NCI-H187 treated with DMSO at 0.1 percent for 48 hours (cell line): ENCODE results near the gene OR6C2.
"Not testable (repeated sequence)": the region's sequence is repeated elsewhere in the genome, so short reads cannot be mapped to it uniquely, and the experiment has no call there.

Source experiments
- DNase-seq: peaks from one replicate; lab custom pipeline; 2025; lab: John Stamatoyannopoulos, UW

The OR6C2 gene

DNA sequence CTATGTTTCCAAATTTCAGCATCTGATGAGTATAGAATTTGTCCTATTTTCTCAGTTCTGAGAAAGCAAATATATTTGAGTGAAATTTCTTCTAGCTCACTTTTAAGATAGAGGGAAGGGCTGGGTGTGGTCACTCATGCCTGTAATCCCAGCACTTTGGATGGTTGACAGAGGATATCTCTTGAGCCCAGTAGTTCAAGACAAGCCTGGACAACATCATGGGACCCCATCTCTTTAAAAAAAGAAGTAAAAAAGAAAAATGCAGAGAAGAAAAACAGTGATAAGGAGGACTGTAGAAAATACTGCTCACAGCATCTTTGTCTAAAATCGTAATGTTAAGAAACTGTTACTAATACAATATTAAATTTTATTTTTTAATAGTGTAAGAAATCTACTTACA, 28.4 kb downstream of the OR6C2 start:
- DNase-seq = no peak

DNA sequence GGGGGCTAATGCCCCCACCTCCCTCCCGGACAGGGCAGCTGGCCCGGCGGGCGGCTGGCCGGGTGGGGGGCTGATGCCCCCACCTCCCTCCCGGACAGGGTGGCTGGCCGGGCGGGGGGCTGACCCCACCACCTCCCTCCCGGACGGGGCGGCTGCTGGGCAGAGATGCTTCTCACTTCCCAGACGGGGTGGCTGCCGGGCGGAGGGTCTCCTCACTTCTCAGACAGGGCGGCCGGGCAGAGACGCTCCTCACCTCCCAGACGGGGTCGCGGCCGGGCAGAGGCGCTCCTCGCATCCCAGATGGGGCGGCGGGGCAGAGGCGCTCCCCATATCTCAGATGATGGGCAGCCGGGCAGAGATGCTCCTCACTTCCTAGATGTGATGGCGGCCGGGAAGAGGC, 35.3 kb downstream of the OR6C2 start:
- DNase-seq = not testable (repeated sequence)

DNA sequence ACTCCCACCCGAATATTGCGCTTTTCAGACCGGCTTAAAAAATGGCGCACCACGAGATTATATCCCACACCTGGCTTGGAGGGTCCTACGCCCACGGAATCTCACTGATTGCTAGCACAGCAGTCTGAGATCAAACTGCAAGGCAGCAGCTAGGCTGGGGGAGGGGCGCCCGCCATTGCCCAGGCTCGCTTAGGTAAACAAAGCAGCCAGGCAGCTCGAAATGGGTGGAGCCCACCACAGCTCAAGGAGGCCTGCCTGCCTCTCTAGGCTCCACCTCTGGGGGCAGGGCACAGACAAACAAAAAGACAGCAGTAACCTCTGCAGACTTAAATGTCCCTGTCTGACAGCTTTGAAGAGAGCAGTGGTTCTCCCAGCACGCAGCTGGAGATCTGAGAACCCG, 40.4 kb downstream of the OR6C2 start:
- DNase-seq = not testable (repeated sequence)

DNA sequence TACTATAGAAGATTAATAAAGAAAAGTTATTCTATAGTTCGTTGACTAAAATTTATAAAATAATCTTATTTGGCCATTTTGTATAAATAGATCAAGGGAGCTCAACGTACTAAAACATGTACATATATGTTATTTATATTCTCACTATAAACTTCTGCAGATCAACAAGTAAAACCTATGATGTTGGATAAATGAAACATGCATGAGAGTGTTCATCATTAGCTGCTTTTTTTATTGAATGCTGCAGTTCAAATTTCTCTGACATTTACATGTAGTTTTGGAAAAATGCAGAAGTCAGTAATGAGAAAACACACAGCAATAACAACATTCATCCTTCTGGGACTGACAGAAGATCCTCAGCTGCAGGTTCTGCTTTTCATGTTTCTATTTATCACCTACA, 48.2 kb downstream of the OR6C2 start, which contains the start of gene OR6C68:
Gene OR6C68 (plus strand): TSS at position 301 of the 400 bp plus-strand sequence. CDS start 0 bp downstream, at position 301.
- DNase-seq = no peak

GRCh38 chr12:55495490-55495889, 51.6 kb downstream of the OR6C2 start:
- no peak for DNase-seq

DNA sequence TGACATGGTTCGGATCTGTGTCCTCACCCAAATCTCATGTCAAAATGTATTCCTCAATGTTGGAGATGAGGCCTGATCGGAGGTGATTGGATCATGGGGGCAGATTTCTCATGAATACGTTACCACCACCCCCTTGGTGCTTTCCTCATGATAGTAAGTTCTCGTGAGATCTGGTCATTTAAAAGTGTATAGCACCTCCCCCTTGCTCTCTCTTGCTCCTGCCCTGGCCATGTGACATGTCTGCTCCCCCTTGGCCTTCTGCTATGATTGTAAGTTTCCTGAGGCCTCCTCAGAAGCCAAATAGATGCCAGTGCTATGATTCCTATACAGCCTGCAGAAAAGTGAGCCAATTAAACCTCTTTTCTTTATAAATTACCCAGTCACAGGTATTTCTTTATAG, 55.4 kb downstream of the OR6C2 start:
- no peak for DNase-seq

DNA sequence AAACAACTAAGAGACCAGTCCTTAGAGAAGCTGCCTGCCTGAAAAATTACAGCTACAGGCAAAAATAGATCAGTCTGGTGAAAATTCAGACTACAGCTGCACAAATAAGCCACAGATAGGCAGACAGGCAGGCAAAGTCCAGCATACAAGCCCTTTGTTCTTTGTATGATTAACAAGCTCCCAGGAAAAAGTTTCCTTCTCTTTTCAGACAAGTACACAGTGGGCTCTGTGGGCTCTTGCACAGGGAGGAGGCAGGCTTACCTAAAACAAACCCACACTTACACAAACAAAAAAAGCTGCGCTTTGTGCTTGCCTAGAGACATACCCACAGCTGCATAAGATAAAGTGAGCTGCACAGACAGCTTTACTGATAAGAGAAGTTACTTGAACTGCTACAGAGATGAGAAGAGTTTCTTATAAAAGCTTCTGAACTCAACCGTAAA, 56.0 kb downstream of the OR6C2 start:
- DNase-seq = no peak

GRCh38 chr12:55501601-55502000, 57.7 kb downstream of the OR6C2 start:
- DNase-seq = no peak
